ENCODE results near the gene SF3B3. TPM values are rescaled to one million over a fixed set of nuclear protein-coding genes. Genes with fewer than 3 reads are reported as not detected.

The SF3B3 gene
- total RNA-seq, result 382 TPM

DNA sequence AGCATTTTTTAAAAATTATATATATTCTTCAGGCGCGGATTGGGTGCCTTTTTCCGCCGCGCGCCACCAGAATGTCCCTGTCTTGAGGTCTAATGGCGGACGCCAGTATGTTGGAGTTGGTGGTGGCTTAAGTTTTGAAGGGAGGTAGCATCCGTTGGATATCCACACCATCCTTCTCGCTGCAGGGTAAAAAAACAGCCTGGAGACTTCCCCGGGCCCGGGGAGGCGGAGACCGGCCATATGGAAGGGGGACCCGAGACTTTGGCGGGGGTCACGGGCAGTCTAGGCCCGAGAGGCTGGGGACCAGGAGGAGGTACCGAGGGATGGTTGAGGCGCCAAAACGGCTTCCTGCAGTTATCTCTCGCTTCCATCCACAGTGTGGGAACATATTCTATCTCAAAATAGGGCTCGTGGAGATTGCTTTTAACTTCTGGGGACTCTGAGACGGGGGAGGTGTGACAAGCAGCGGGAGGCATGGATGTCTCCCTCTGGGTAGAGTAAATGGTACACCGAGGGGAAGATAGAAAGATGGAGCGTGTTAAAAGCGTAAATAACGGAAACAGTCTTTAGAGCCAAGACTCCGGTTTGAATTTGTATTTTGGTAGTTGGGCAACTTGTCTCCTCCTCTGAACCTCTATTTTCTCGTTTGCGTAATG is at the start of gene SF3B3:
SF3B3 (plus strand) TSS at position 74 of the 656 bp plus-strand sequence. CDS start 2,841 bp downstream, outside the sequence.
- DNase-seq (ENCODE audit: low spot score), result peak; percentile 76

DNA sequence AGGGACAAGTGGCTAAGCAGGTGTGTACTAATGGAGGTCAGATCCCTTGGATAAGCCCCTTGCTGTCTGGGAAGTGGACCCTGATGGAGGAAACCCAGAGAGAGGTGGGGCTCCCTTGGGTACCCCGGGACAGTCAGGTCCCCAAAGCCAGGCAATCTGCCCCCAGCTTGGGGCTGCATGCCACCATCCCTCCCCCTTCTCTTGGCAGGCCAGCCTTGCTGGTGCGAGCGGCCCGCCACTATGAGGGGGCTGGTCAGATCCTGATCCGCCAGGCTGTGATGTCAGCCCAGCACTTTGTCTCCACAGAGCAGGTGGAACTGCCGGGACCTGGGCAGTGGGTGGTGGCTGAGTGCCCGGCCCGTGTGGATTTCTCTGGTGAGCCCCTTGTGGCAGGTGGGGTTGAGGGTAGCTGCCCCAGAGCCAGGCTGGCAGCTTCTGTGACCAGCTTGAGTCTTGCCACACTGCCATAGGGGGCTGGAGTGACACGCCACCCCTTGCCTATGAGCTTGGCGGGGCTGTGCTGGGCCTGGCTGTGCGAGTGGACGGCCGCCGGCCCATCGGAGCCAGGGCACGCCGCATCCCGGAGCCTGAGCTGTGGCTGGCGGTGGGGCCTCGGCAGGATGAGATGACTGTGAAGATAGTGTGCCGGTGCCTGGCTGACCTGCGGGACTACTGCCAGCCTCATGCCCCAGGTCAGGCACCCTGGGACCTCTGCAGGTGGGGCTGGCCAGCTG is 49.1 kb upstream of the SF3B3 start:
- no peak for DNase-seq (ENCODE audit: low spot score)

DNA sequence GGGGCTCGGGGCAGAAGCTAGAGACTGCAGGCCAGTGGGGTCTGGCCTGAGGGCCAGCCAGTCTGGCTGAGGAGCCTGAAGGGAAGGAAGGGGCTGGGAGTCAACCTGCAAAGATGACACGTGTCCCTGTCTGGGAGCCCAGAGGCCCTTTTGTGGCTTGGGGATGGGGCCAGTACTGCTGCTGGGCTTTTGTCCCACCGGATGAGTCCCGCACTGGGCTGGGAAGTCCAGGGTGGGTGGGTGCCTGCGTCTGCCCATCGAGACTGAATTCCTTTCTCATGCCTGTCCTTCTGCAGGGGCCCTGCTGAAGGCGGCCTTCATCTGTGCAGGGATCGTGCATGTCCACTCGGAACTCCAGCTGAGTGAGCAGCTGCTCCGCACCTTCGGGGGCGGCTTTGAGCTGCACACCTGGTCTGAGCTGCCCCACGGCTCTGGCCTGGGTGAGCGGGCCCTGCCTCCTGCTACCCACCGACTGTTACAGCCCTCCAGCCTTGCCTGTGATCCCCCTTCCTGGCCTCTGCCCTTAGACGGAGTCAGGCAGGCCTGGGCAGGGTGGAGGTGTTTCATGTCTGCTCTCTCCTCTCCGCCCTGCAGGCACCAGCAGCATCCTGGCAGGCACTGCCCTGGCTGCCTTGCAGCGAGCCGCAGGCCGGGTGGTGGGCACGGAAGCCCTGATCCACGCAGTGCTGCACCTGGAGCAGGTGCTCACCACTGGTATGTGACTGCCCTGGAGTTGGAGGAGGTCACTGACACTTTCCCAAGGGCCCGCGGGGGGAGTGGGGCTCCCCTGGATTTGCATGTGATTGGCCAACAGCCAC is 48.4 kb upstream of the SF3B3 start:
- DNase-seq (ENCODE audit: low spot score), result no peak

DNA sequence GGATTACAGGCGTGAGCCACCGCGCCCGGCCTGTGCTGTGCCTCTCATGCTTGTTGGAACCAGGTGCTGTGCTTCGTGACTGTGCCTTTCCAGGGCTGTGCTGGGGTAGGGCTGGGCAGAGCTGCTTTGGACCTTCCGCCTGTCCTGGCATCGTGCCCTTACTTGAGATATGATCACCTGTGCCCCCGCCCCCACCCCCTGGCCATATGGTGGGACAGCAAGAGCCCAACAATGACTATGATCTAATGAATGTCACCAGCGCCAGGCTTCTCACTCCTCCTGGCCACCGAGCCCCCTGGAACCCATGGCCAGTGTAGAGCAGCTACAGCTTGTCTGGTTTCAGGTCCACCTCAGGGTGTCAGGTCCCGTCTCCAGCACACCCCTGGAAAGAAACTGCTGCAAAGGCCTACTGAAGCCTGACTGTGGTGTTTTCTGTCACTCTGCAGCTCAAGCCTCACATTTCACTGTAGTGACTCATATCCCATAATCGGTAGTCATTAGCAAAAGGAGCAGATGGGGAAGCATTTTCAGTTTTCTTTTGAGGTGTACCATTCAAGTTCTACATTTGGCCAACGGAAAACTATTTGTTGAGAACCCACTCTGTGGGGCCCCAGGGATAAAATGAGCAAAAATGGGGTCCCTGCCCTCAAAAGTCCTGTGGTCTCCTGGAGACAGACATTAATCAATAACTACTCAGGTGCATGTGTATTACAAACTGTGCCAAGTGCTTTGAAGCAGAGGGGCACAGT is 47.2 kb upstream of the SF3B3 start:
- DNase-seq (ENCODE audit: low spot score), result no peak

DNA sequence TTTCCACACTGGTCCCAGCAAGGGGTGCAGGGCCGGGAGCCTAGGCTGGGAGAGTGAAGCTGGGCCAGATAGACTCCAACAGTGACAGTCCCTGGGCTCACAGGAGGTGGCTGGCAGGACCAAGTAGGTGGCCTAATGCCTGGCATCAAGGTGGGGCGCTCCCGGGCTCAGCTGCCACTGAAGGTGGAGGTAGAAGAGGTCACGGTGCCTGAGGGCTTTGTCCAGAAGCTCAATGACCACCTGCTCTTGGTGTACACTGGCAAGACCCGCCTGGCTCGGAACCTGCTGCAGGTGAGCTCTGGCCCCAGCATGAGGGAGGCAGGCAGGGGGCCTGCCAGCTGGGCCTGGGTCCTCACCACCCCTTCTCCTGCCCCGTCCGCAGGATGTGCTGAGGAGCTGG is 45.4 kb upstream of the SF3B3 start:
- no peak for DNase-seq (ENCODE audit: low spot score)

DNA sequence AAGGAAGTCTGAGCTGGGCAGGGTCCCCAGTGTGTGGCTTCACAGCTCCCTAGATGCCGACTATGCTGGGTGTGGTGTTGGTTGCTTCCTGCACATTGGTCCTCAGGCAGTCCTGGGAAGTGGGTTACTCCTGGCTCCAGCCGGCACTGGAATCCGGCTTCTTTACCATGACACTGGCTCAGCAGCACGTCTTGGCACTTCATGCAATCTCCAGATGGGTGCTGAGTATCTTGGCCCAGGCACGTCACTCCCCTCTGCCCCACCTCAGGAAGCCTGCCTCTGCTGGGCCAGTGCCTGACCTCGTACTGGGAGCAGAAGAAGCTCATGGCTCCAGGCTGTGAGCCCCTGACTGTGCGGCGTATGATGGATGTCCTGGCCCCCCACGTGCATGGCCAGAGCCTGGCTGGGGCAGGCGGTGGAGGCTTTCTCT is 44.7 kb upstream of the SF3B3 start:
- no peak for DNase-seq (ENCODE audit: low spot score)

DNA sequence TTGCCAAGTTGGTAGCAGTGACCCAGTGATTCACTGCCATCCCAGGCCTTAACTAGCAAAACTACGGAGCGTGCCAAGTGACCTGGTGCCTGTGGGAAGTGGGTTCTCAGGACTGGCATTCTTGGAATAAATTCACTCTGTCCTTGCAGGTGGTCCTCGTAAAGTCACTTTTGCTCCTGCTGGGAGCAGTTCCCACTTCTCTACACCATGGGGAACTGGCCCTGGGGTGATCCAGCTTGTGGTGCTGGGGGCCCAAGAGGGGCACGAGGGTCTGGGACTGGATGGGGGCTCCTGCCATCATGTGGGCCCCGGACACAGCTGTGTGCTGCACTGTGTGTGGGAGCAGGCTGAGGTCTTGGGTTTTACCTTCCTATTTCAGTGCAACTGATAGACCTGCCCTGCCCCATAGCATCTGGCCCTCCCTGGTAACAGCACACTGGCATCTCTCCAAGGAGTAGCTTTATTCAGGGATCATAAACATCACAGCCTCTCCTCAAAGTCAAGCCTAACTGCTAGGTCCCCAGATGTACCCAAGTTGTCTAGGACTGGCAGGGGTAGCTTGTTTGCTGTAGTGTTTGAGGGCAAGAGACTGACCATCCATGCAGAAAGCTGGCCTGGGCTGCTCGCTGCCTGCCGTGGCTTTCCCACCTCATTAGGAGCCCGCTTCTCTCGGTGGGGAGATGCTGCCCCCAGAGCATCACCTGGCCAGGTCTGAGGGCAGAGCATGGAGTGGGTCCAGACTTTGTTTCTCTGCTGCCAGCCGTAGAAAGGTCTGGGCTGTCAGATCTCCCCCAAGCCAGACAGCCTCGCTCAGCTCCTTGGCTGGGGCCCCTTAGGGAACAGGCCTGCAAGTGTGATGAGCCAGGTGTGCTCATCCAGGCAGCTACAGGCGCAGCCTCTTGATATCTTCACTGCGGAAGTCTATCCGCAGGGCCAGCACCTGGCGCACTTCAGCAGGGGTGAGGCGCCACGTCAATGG is 43.2 kb upstream of the SF3B3 start:
- DNase-seq (ENCODE audit: low spot score), result no peak

DNA sequence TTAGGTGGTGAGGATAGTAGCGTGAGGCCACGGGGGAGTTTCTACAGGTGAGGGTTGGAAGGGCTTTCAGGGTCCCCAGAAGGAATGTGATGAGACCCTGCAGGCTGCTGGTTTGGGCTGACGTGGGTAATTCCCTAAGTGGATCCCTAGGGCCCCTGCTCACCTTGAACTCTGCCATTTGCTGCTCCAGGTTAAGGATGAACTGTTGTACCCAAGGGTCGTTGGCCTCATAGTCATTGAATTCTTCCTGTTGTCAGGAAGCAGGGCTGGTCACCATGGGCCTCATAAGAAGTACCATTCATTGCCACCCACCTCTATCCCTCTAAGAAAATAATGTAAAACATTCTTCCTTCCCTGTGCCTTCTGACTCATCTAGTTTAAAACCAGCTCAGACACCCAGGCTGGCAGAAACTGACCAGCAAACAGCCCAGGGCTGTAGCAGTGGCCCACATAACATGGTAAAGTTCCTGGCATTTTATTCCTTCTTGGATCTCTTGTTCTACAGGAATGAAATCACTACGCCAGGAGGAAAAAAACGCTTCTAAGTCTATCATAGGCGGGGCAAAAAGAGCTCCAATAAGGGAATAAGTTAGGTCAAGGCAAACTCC is 41.6 kb upstream of the SF3B3 start:
- no peak for DNase-seq (ENCODE audit: low spot score)

DNA sequence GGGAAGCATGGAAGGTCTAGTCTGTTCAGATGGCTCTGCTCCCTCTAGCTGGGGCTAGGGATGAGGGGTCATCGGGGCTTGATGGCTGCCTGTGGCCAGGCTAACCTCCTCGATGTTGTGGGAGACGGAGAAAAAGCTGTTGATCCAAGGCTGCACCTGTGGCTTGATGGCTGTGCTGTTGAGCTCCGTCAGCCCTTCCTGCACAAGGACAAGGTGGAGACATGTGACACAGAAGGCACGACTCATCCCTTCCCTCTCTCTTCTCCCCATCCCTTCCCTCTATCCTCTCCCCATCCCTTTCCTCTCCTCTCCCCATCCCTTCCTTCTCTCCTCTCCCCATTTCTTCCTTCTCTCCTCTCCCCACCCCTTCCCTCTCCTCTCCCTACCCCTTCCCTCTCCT is 41.0 kb upstream of the SF3B3 start:
- DNase-seq (ENCODE audit: low spot score), result no peak

DNA sequence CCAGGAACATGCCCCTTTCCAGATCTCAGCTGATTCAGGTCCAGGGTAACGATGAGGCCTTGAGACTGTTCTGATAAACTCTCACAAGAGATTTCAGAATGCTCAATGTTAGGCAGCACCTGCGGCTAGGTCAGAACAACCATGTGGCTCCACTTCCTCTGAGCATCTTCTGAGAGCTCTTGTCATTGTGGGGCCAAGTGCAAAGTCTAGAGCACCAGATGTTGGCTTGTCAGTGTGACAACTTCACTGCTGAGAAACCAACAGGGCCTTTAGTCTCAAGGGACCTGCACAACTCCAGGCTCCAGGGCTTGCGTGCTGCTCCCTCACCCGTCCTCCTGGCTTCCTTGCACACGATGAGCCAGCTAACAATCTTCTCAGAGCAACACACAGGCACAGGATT is 40.2 kb upstream of the SF3B3 start:
- DNase-seq (ENCODE audit: low spot score), result no peak

DNA sequence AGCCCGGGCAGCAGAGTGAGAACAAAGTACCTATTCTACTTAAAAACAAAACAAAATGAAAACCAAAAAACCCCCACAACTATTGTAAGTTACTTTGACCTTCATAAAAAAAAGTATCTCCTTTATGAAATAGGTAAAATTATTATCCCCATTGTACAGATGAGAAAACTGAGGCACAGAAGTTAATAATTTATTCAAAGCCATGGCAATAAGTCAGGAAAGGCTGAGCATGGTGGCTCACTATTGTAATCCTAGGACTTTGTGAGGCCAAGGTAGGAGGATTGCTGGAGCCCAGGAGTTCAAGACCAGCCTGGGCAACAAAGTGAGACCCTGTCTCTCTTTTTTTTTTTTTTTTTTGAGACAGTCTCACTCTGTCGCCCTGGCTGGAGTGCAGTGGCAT is 38.7 kb upstream of the SF3B3 start:
- no peak for DNase-seq (ENCODE audit: low spot score)

DNA sequence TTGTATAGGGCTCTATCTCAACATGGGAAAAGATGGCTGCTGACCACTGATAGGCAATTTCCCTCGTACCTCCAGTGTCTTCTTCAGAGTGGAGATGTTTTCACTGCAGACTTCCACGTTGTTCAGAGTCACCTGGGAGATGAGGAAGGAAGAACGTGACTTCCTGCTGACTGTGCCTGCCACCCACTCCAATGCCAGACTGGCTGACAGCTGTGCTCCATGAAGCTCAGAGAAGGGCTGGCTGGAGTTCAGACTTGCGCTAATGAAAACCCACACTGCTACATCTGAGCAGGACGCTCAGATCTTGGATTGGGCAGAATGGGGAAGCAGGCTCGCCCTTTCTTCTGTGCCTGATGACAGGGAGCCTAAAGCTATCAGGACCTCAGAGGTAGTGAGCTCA is 33.4 kb upstream of the SF3B3 start:
- no peak for DNase-seq (ENCODE audit: low spot score)

DNA sequence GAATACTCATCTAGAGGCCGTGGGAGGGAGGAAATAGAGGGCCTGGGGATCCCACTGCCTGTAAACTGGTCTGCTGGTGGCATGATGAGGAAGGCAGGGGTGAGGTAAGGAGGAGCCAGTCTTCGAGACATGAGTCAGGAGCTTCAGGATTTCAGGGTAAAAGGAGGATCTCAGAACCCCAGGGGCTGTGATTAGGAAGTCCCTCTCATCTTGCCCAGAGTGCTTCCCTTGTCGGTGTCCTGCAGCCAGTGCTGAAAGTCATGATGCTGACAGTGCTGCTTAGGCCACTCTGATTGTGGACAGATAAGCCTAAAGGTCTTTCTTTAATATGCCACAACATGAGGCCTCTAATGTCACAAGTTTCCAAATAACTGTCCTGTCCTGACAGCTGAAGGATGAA is 29.8 kb upstream of the SF3B3 start:
- no peak for DNase-seq (ENCODE audit: low spot score)

DNA sequence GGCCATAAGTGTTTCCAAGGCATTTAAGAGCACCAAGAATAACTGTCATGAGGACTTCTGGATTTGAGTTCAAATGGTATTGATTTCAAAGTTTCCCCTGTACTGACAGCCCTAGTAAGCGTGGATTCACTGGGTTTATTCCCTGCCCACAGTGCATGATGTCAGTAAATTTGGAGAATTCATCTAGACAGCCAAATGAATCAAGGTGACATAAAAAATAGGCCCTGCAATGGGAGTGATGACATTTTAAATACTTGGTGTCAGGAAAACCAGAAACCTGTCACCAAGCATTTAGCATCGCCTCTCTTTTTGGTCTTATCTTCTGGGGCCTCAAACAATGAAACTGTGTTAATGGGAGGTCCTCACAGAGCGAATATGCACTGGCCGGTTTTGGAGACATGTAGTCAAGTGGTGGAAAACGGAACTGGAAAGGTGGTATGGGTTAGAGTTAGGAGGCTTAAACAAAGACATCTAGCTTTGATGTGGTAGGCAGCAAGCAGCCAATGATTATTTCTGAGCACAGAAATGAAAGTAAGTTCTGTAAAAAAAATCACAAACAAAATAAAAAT is 29.3 kb upstream of the SF3B3 start:
- no peak for DNase-seq (ENCODE audit: low spot score)

DNA sequence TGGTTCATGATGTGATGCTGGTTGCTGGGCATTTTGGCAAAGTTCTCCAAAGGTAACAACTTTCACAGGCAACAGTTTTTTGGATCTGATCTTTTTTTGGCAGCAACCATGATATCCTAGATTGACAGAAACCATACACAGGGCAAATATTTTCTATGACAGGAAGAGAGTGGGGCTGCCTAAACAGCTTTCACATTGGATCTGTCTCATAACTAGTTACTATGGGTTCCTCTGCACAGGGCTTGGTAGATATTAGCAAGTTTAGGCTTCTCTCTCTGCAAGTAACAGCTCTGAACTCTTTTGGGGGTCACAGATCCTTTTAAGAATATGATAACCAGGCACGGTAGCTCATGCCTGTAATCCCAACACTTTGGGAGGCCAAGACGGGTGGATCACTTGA is 28.8 kb upstream of the SF3B3 start:
- DNase-seq (ENCODE audit: low spot score), result no peak

DNA sequence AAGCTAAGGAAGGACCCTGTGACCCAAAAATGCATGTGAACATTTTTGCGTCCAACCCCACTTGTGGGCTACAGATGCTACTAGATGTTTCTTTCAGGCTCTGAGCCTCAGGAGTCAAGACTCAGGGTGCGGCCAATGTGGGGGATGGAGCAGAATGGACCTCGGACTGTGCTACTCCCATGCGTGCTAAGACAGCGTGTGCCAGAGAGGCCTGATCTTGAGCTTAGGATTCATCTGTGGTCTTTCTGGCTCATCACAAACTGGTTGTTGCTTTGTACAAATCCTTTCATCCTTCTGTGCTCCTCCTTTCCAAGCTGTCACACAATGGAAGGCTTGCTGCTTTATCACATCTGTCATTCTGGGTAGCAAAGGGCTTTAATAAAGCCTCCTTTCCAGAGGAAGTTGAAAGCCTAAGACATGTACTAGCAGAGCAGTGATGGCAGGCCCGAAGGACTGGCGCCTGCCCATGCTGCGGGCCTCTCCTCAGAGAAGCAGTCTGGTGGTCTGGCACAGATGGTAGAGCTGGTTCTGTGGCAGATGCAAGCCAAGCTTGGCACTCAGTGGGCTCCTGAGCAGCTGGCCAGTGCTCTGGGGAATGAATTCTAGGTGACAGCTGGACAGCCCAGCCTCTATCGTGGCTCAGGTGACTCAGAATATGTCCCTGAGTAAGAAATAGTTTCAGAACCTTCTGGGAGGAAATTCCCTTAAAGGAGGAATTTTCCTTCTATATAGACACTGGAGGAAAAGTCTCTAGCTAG is 28.0 kb upstream of the SF3B3 start:
- no peak for DNase-seq (ENCODE audit: low spot score)

DNA sequence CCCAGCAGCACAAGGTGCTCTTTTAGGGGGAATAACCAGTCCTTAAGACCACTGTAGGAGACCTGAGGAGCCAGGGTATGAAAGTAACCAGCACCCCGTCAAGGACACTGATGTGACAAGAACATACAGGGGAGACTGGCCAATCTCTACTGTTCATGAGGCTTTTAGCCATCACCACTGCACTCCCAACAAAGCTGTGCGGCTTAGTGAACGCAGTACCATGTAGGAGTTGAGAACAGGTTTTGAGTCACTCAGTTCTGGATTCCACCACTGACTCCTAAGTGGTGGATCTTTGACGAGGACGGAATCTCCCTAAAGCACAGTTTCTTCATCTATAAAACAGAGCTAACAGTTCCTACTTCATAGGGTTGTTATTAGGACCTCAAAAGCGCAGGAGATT is 27.1 kb upstream of the SF3B3 start:
- DNase-seq (ENCODE audit: low spot score), result no peak

DNA sequence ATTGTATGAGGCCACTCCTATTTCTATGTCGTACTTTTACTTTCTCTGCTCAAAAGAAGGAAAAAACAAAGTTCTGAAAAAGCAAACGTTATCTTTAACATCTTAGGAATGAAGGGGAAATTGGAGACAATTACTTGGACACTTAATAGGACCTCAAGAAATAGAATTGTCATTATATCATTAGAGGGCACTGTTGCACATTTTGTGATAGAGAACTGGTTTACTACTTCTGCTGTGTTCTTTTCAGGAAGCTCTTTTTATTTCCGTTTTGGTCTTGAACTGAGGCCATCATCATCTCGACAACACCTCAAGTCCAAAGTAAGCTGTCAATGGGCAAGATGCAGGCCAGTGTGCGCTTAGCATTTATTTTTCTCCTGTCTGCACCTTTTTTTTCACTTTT is 14.9 kb upstream of the SF3B3 start:
- DNase-seq (ENCODE audit: low spot score), result no peak

DNA sequence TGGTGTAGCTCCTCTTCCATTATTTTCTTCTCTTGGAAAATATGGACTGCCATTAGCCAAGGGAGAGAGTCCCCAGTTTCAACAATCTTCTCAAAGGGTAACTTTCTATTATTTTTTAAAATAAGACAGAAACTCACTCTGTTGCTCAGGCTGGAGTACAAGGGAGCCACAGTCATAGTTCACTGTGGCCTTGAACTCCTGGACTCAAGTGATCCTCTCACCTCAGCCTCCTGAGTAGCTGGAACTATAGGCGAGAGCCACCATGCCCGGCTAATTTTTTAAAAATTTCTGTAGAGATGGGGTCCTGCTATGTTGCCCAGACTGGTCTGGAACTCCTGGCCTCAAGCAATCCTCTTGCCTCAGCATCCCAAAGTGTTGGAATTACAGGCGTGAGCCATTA is 13.4 kb upstream of the SF3B3 start:
- DNase-seq (ENCODE audit: low spot score), result no peak
